Measurements from ENCODE around the gene C1orf226. TPM values are rescaled to one million over a fixed set of nuclear protein-coding genes. Genes with fewer than 3 reads are reported as not detected.
A peak's percentile ranks its signal among the peaks of the same experiment; 100 is the strongest.

Gene C1orf226
- total and polyA plus RNA-seq, 9 of the 15 experiments (the other 6 are each of a cell fraction or from before 2014, with no cell fraction given) = 0.10 to 1.4 (median 0.47) TPM

GRCh38 chr1:162404550-162405160 lies 23.1 kb downstream of the C1orf226 start (continued):
- TF ChIP-seq ZNF764 (CRISPR knock-in tag; IDR thresholded peaks at IDR 0.05; ENCODE audit: low read depth) (no peak), ZFPM2 (CRISPR knock-in tag; IDR thresholded peaks at IDR 0.05) (no peak), NFE2 (IDR thresholded peaks at IDR 0.05; ENCODE audit: low read depth) (peak; percentile 62), DACH1 (IDR thresholded peaks at IDR 0.05; ENCODE audit: partially characterized antibody) (peak; percentile 31), RUNX1 (IDR thresholded peaks at IDR 0.05; ENCODE audit: low read depth) (no peak), DMBX1 (CRISPR knock-in tag; IDR thresholded peaks at IDR 0.05; ENCODE audit: borderline replicate concordance) (no peak), NFE2L1 (tag; IDR thresholded peaks at IDR 0.05; ENCODE audit: borderline replicate concordance, low read depth) (no peak), MBD2 (IDR thresholded peaks at IDR 0.05; ENCODE audit: borderline replicate concordance, low read depth) (no peak), GATAD2B (IDR thresholded peaks at IDR 0.05; ENCODE audit: borderline replicate concordance) (0 out of 2 replicates have a peak, but pooled peaks have one; percentile 24), ZNF395 (CRISPR knock-in tag; IDR thresholded peaks at IDR 0.05) (no peak)

- BruUV-seq (replicated peaks) = no TSS peak
- Histone ChIP-seq H4K20me1 (replicated peaks; ENCODE audit: control insufficient read depth, insufficient read depth, low read length) (no peaks in the 10 kb centered on the region), H3K79me2 (ENCODE audit: control insufficient read depth, insufficient read depth, low read length) (no peaks in the 10 kb centered on the region), H3K36me3 (ENCODE audit: control insufficient read depth, insufficient read depth, low read length) (no peaks in the 10 kb centered on the region), H3K27ac (ENCODE audit: extremely low read depth, low read depth, low read length) (peak overlapping the region; percentile 29), H3K9me3 (replicated peaks; ENCODE audit: control insufficient read depth, insufficient read depth, low read depth, low read length) (no peaks in the 10 kb centered on the region), H3K9ac (ENCODE audit: insufficient read depth in 1 of 2, low read depth in 2 of 2, low read length in 2 of 2) (no peak overlapping the region; a peak in 1 of 4 replicates), H3K4me2 (ENCODE audit: insufficient read depth, low read length) (peak overlapping the region; percentile 23; the same call in 1 of the 2 replicates), H3K9me1 (ENCODE audit: control insufficient read depth, insufficient read depth, low read length) (no peaks in the 10 kb centered on the region), H2AFZ (ENCODE audit: low read depth, low read length) (peak overlapping the region; percentile 79), H3K4me1 (replicated peaks in 1 of 2; ENCODE audit: control insufficient read depth in 2 of 2, insufficient read depth in 2 of 2, low read length in 2 of 2) (peaks cover 0 to 30% of the 10 kb centered on the region in 2 experiments; a peak in 2 of 5 replicates), H3K27me3 (ENCODE audit: control insufficient read depth in 2 of 2, insufficient read depth in 2 of 2, low read length in 2 of 2) (no peaks in the 10 kb centered on the region), H3K4me3 (no peak overlapping the region)
- in situ Hi-C loops (cut with MboI) (no loop called here), intact Hi-C loops (cut with micrococcal nuclease) (no loop called here)
- DNase-seq (ENCODE audit: extremely low read depth in 1 of 4, low spot score in 3 of 4) (no peak), ATAC-seq (peak; percentile 56), FAIRE-seq (peak; percentile 55)
- 12% methylated on average over 5 of the region's 5 CpGs for WGBS (ENCODE audit: insufficient coverage, low coverage, missing lambda C conversion rate)
- ChIA-PET POLR2A (interaction anchor here (1.0 kb wide), 1 partner anchor 10 kb away, joined by 3 read pairs; no protein-coding TSS in a partner anchor), CTCF (ENCODE audit: low intra/inter-chr PET ratio) (no interaction called here)
- TF ChIP-seq ZNF668 (CRISPR knock-in tag; IDR thresholded peaks at IDR 0.05) (no peak), NR2C1 (IDR thresholded peaks at IDR 0.05) (0 out of 2 replicates have a peak, but pooled peaks have one; percentile 20), NR2C1 (tag; IDR thresholded peaks at IDR 0.05) (peak; percentile 50; the same call in 1 of the 2 replicates), NR2C2 (CRISPR knock-in tag; IDR thresholded peaks at IDR 0.05) (no peak), NR2C2 (tag; IDR thresholded peaks at IDR 0.05) (peak; percentile 25; the same call in 1 of the 2 replicates), PURB (CRISPR knock-in tag; IDR thresholded peaks at IDR 0.05; ENCODE audit: low read depth) (no peak), ZNF444 (CRISPR knock-in tag; IDR thresholded peaks at IDR 0.05) (no peak), CEBPB (tag; IDR thresholded peaks at IDR 0.05) (peak; percentile 21; the same call in 1 of the 2 replicates), ZNF282 (CRISPR knock-in tag; IDR thresholded peaks at IDR 0.05) (no peak), FOXA3 (CRISPR knock-in tag; conservative IDR thresholded peaks at IDR 0.05 in 1 of 2, IDR thresholded peaks at IDR 0.05 in 1 of 2) (0 out of 4 replicates have a peak, but pooled peaks of 1 of the 2 experiments have one; percentile 34), ZNF76 (CRISPR knock-in tag; IDR thresholded peaks at IDR 0.05; ENCODE audit: borderline replicate concordance) (no peak), ESRRA (IDR thresholded peaks at IDR 0.05; ENCODE audit: borderline replicate concordance, low read depth) (0 out of 2 replicates have a peak, but pooled peaks have one; percentile 15), SRSF3 (IDR thresholded peaks at IDR 0.05; ENCODE audit: insufficient read depth, low read length) (no peak)
Observed at GRCh38 chr1:162405800-162406199, 24.3 kb downstream of the C1orf226 start.
